H1 (cell line): ENCODE data around the gene RIN3. TPM values are rescaled to one million over a fixed set of nuclear protein-coding genes. Genes with fewer than 3 reads are reported as not detected.

Source experiments
- HDAC2 ChIP-seq, 2 experiments: fragments of 300-600 bp in 1 of 2; sonication (generic) in 1 of 2; IDR thresholded peaks; 2 replicates each; pipeline ENCODE4 v1.6.1; 2011 to 2012; ENCODE audit warnings: low read depth in 2 of 2, low read length in 2 of 2, mild to moderate bottlenecking in 2 of 2, moderate library complexity in 2 of 2, borderline replicate concordance in 1 of 2, inconsistent platforms in 1 of 2
- KDM4A ChIP-seq: IDR thresholded peaks from one replicate; pipeline ENCODE4 v1.7.1; 2012; ENCODE audit warnings: low read depth, mild to moderate bottlenecking, moderate library complexity, low read length, inconsistent platforms; ENCODE audit not compliant: severe bottlenecking
- KDM5A ChIP-seq: fragments of 200-600 bp; IDR thresholded peaks from 2 replicates; pipeline ENCODE4 v1.7.1; 2012; ENCODE audit warnings: mild to moderate bottlenecking, low read length, inconsistent platforms, mixed read lengths
- MAFK ChIP-seq: IDR thresholded peaks from 2 replicates; pipeline ENCODE4 v1.6.1; 2012; ENCODE audit warnings: low read depth, mild to moderate bottlenecking, improper control_type of control experiment, low read length
- SP1 ChIP-seq: IDR thresholded peaks from 2 replicates; pipeline ENCODE4 v1.6.1; 2011; ENCODE audit warnings: low read depth, low read length
- SP2 ChIP-seq: IDR thresholded peaks from 2 replicates; pipeline ENCODE4 v1.6.1; 2012; ENCODE audit warnings: mild to moderate bottlenecking, low read length, inconsistent platforms
- YY1 ChIP-seq: IDR thresholded peaks from 2 replicates; pipeline ENCODE4 v1.6.1; 2011; ENCODE audit warnings: low read depth, mild to moderate bottlenecking, low read length
- polyA plus RNA-seq, 7 experiments: library from polyadenylated mRNA; depleted of rRNA in 3 of 7; stranded (reverse) in 5 of 7; unstranded in 2 of 7; fragments of >200 nt in 5 of 7; fragments of 200-250 nt in 2 of 7; gene quantifications; 1 replicate in 5 of 7; 2 replicates in 1 of 7; 4 replicates in 1 of 7; pipeline versions ENCODE4 v1.2.1 to v1.2.3, GENCODE V29; 2011 to 2013; ENCODE audit warnings: missing spikeins in 2 of 7, mixed read lengths in 2 of 7
- total RNA-seq: library from RNA; stranded (reverse); fragmentation: NEBNext Ultra II Directional; extraction: Animal tissue kit (Norgen Biotek cat#: 25700); gene quantifications from 2 replicates; pipeline ENCODE4 v1.2.1, GENCODE V29; 2021

The RIN3 gene
- total and polyA plus RNA-seq, 2 of the 8 experiments (the other 6 are each of a cell fraction or from before 2014, with no cell fraction given) = 0.59 to 1.5 TPM

DNA sequence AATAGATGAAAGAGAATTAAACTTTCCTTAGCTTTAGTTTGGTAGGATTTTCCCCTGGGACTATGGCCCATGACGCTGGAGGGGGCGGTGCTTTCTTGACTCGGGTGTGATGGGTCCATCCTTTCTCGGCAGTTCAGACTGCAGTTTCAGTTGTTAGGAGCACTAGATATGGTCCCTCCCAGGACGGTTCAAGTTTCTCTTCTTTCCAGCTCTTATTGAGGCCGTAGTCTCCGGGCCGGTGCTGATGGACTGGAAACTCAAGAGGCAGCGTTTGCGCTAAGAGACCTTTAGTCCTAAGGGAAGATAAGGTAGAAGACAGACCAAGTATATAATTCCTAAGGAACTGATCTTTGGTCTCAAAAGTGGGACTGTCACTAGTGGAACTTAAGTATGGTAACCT is 111.2 kb downstream of the RIN3 start (continued):
- no peak for TF ChIP-seq HDAC2 (IDR thresholded peaks at IDR 0.05; ENCODE audit: borderline replicate concordance in 1 of 2, low read depth in 2 of 2, low read length in 2 of 2)
- TF ChIP-seq KDM4A = no peak
- no peak for TF ChIP-seq SP1
- no peak for TF ChIP-seq MAFK
- no peak for TF ChIP-seq KDM5A
- no peak for TF ChIP-seq YY1
- no peak for TF ChIP-seq SP2
